Spleen (tissue), 7 donors: ENCODE data around the gene TMEM14A.

Experiments used
- CTCF ChIP-seq, 11 experiments: fragments of 200-600 bp in 7 of 11; fragments of 450-650 bp in 4 of 11; sonication (generic) in 4 of 11; IDR thresholded peaks in 8 of 11; conservative IDR thresholded peaks in 3 of 11; 1 replicate in 7 of 11; 2 replicates in 4 of 11; pipeline versions ENCODE4 v1.4.0 to v1.8.0; 2016 to 2021; ENCODE audit warnings: antibody characterized with exemption in 11 of 11, inconsistent platforms in 4 of 11, mild to moderate bottlenecking in 1 of 11
- POLR2A ChIP-seq, 3 donors: fragments of 450-650 bp; IDR thresholded peaks; one replicate each; pipeline ENCODE4 v1.5.1; 2017; ENCODE audit warnings: antibody characterized with exemption in 3 of 3, mild to moderate bottlenecking in 1 of 3
- donor health status: DM: no; HTN: no; CAD: no; lungs with moderate emphysema.
- donor health status: DM: no; HTN: no; CAD: no.
- donor health status: DM: no; HTN: no; CAD: no.

- TF ChIP-seq CTCF (IDR thresholded peaks at IDR 0.05 in 8 of 11, conservative IDR thresholded peaks at IDR 0.05 in 3 of 11) (no peak), POLR2A (IDR thresholded peaks at IDR 0.05) (no peak)
These were observed 64.2 kb downstream of the TMEM14A start for GRCh38 chr6:52735071-52735470.
